ENCODE results near the gene C8A. TPM values are rescaled to one million over a fixed set of nuclear protein-coding genes. Genes with fewer than 3 reads are reported as not detected.

The C8A gene
- total and polyA plus RNA-seq, 2 of the 8 experiments (the other 6 are each of a cell fraction or from before 2014, with no cell fraction given), result not detected

GRCh38 chr1:56908619-56909221, 54.1 kb downstream of the C8A start:
- DNase-seq (ENCODE audit: low read depth in 1 of 2, low spot score in 2 of 2) (no peak), FAIRE-seq (no peak)
- Histone ChIP-seq H3K36me3 (ENCODE audit: control insufficient read depth in 2 of 4, insufficient read depth in 4 of 4, low read length in 3 of 4) (no peaks in the 10 kb centered on the region), H3K23me2 (ENCODE audit: low read depth, low read length) (no peaks in the 10 kb centered on the region), H2BK12ac (ENCODE audit: low read depth, low read length) (no peak overlapping the region), H4K5ac (ENCODE audit: insufficient read length, low read depth, low read length) (no peak overlapping the region), H4K91ac (replicated peaks; ENCODE audit: insufficient read length, low read length) (no peak overlapping the region), H4K20me1 (replicated peaks in 1 of 2; ENCODE audit: control insufficient read depth in 1 of 2, insufficient read depth in 2 of 2, low read length in 2 of 2) (no peaks in the 10 kb centered on the region), H3K79me1 (ENCODE audit: low read depth, low read length) (no peaks in the 10 kb centered on the region), H2BK120ac (replicated peaks; ENCODE audit: low read depth, low read length) (no peak overlapping the region), H3K4me3 (ENCODE audit: extremely low read depth in 1 of 4, insufficient read depth in 2 of 4, low read depth in 3 of 4, low read length in 4 of 4) (no peak overlapping the region), H3K56ac (replicated peaks; ENCODE audit: insufficient read length, low read depth, low read length) (no peak overlapping the region), H2BK20ac (ENCODE audit: low read length) (no peak overlapping the region), H3K27ac (ENCODE audit: low read depth, low read length) (no peak overlapping the region), H2BK15ac (ENCODE audit: low read length) (no peak overlapping the region), H3K27me3 (replicated peaks in 1 of 4; ENCODE audit: control insufficient read depth in 3 of 4, extremely low read depth in 1 of 4, insufficient read depth in 3 of 4, low read length in 3 of 4) (no peaks in the 10 kb centered on the region; a peak in 1 of 7 replicates), H4K8ac (ENCODE audit: extremely low read depth, insufficient read depth, low read length) (no peak overlapping the region), H3K79me2 (ENCODE audit: control insufficient read depth in 1 of 2, insufficient read depth in 2 of 2, low read length in 2 of 2) (no peaks in the 10 kb centered on the region), H3K23ac (ENCODE audit: insufficient read length) (no peak overlapping the region), H3K9me3 (ENCODE audit: insufficient read depth in 2 of 2, low read depth in 1 of 2, low read length in 1 of 2) (no peaks in the 10 kb centered on the region), H3K18ac (ENCODE audit: extremely low read depth, low read length) (no peak overlapping the region), H3K4ac (replicated peaks; ENCODE audit: insufficient read length, low read depth, low read length) (no peak overlapping the region), H3K9ac (replicated peaks in 1 of 4; ENCODE audit: extremely low read depth in 1 of 4, low read depth in 3 of 4, low read length in 3 of 4) (no peak overlapping the region), H3K4me1 (replicated peaks in 1 of 4; ENCODE audit: control insufficient read depth in 3 of 4, insufficient read depth in 4 of 4, low read length in 3 of 4) (no peaks in the 10 kb centered on the region), H2AFZ (ENCODE audit: low read length) (no peak overlapping the region), H2AK5ac (ENCODE audit: low read depth, low read length) (no peak overlapping the region), H3K4me2 (ENCODE audit: insufficient read depth in 1 of 2, low read depth in 2 of 2, low read length in 2 of 2) (no peak overlapping the region), H3K14ac (ENCODE audit: insufficient read length) (no peak overlapping the region), H2BK5ac (ENCODE audit: low read depth, low read length) (no peak overlapping the region)
- ChIA-PET CTCF (ENCODE audit: partially characterized antibody) (no interaction called here), POLR2A (ENCODE audit: partially characterized antibody) (no interaction called here)
- WGBS, 2 experiments (ENCODE audit: extremely low coverage in 1 of 2, insufficient coverage in 1 of 2, insufficient read length in 1 of 2, insufficient replicate concordance in 2 of 2, low coverage in 1 of 2, low lambda C conversion rate in 2 of 2, missing lambda C conversion rate in 1 of 2), result 80% methylated on average over 1 of the region's 1 CpG; no CpG with 5 or more reads in 1 of the 2 experiments
- TF ChIP-seq TAF7 (optimal IDR thresholded peaks at IDR 0.05; ENCODE audit: borderline replicate concordance, low read depth, low read length) (no peak), SP2 (IDR thresholded peaks at IDR 0.05; ENCODE audit: low read length) (no peak), BRCA1 (IDR thresholded peaks at IDR 0.05; ENCODE audit: low read depth, low read length) (no peak), POU5F1 (IDR thresholded peaks at IDR 0.05; ENCODE audit: low read depth, low read length) (no peak), JUND (IDR thresholded peaks at IDR 0.05; ENCODE audit: low read length) (no peak), KDM1A (IDR thresholded peaks at IDR 0.05; ENCODE audit: borderline replicate concordance, low read length) (no peak), FOSL1 (IDR thresholded peaks at IDR 0.05; ENCODE audit: insufficient read depth, low read depth, low read length) (no peak), SUZ12 (IDR thresholded peaks at IDR 0.05; ENCODE audit: low read length) (no peak), RFX5 (IDR thresholded peaks at IDR 0.05; ENCODE audit: borderline replicate concordance, low read depth, low read length) (no peak), SIRT6 (IDR thresholded peaks at IDR 0.05; ENCODE audit: low read length) (no peak), KDM5A (IDR thresholded peaks at IDR 0.05; ENCODE audit: low read length) (no peak), POLR2A (IDR thresholded peaks at IDR 0.05; ENCODE audit: control extremely low read depth in 1 of 2, low read depth in 2 of 2, low read length in 2 of 2) (no peak)
- TF ChIP-seq, protein P1, sequence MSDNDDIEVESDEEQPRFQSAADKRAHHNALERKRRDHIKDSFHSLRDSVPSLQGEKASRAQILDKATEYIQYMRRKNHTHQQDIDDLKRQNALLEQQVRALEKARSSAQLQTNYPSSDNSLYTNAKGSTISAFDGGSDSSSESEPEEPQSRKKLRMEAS (IDR thresholded peaks at IDR 0.05), result no peak

Measured in H1 (cell line).